Measurements from ENCODE around the gene BORCS6.
A peak's percentile ranks its signal among the peaks of the same experiment; 100 is the strongest.

The BORCS6 gene

GRCh38 chr17:8189711-8190477 lies at the start of gene BORCS6:
TSS of gene BORCS6 (minus strand) at chr17:8190180. CDS start at chr17:8190140, 40 bp downstream.
- ATAC-seq (replicated peaks): peak; percentile 69 to 74
- Mint-ChIP-seq H3K27me3 (no peaks in the 10 kb centered on the region), H3K36me3 (no peaks in the 10 kb centered on the region), H3K9me3 (no peaks in the 10 kb centered on the region), H3K4me1 (peaks cover 8 to 9% of the 10 kb centered on the region in 2 donors), H3K27ac (peak within 1 kb of the TSS; percentile 99), H3K4me3 (no peak within 1 kb of the TSS)
- peak; percentile 95 for DNase-seq

DNA sequence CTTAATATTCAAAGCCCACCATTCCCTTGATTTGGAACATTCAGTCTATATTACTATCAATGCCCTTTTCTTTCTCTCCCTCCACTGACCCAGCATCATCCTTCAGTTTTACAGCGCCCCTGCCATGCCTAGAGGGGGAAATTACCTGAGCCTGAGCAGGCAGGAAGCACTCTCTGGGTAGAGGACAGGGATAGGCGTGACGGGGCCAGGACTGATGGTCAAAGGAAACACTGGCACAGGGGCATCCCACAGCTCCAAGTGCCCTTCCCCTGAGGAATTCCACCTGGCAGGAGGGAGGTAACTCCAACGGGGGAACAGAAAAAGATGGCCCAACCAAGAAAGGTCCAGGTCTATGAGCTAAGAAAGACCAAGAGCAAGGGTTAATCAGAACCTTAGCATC lies 47.9 kb upstream of the BORCS6 start:
- Mint-ChIP-seq H3K9me3 (no peaks in the 10 kb centered on the region), H3K36me3 (peaks cover 56 to 61% of the 10 kb centered on the region in 2 donors), H3K27ac (no peak overlapping the region), H3K27me3 (no peaks in the 10 kb centered on the region), H3K4me1 (peaks cover 17 to 27% of the 10 kb centered on the region in 2 donors), H3K4me3 (no peak overlapping the region)
- ATAC-seq (replicated peaks) (no peak), DNase-seq (no peak)

DNA sequence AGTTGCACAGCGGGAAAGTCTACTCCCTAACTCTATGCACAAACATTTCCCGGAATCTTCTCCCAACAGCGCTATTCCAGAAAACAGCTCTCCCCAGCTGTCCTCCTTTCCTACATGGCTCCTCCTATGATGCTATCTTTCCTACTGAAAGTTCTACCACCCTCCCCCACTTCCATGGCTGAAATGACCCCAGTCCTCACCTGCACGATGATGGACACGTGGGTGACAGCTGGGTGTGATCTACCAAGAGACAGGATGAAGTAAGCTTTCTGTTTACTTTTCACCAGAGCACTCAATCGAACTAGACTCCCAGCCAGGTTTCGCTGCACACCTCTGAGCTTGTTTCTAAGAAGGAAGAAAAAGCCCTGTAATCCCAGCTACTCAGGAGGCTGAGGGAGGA lies 47.2 kb upstream of the BORCS6 start:
- ATAC-seq (replicated peaks) (no peak), DNase-seq (no peak)
- Mint-ChIP-seq H3K36me3 (peaks cover 57 to 63% of the 10 kb centered on the region in 2 donors), H3K27me3 (no peaks in the 10 kb centered on the region), H3K27ac (peak overlapping the region; percentile 26), H3K4me1 (peaks cover 13 to 27% of the 10 kb centered on the region in 2 donors), H3K9me3 (no peaks in the 10 kb centered on the region), H3K4me3 (no peak overlapping the region)

- Mint-ChIP-seq H3K4me3 (no peak overlapping the region), H3K9me3 (no peaks in the 10 kb centered on the region), H3K27me3 (no peaks in the 10 kb centered on the region), H3K4me1 (peaks cover 13 to 27% of the 10 kb centered on the region in 2 donors), H3K36me3 (peaks cover 70 to 77% of the 10 kb centered on the region in 2 donors), H3K27ac (no peak overlapping the region)
- ATAC-seq (replicated peaks) (no peak), DNase-seq (no peak)
These were observed 45.7 kb upstream of the BORCS6 start for GRCh38 chr17:8235676-8236075.

DNA sequence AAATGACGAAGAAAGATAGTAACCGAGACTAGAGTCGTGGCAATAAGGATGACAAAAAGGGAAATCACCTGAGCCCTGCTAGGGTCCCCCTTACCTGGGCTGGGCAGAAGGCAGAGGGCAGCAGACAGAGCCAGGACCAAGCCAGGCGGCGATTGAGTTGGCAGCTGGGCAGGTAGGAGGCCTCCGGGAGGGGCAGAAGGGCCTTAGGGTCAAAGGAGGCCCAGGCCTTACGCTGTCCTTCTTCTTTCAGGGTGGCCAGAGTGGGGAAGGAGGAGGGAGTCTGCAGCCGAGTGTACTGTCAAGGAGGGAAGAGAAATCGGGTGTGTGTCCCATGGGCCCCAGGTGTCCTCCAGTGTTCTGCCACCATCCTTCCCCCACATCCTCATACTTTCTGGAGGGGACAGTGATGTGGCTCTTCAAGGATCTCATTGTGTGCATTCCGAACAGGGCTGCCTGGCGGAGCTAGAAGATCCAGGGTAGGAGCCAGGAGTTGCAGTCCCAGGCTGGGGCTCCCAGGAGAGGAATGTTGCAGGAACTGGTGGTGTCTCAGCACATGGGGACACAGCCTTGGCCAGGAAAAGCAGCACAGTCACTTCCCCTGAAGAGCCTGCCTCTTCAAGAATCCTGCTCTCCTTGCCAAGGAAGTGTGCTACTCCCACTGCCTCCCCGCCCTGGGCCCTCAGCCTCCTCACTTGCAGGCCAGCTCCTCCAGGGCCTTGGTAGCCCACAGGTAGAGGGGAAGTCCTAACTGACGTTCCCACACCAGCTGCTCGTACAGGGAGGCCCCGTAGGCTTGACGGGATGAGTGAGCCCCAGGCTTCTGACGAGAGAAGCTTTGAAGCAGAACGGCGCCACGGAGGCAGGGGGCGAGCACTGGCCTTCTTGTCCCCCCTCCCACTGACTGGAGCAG lies 44.6 kb upstream of the BORCS6 start:
- H3K27me3 Mint-ChIP-seq: no peaks in the 10 kb centered on the region
- no peak overlapping the region for H3K4me3 Mint-ChIP-seq
- H3K36me3 Mint-ChIP-seq: peaks cover 74 to 78% of the 10 kb centered on the region in 2 donors
- peaks cover 15 to 27% of the 10 kb centered on the region in 2 donors for H3K4me1 Mint-ChIP-seq
- H3K9me3 Mint-ChIP-seq: no peaks in the 10 kb centered on the region
- no peak for DNase-seq
- ATAC-seq (replicated peaks): no peak
- peak overlapping the region; percentile 37 for H3K27ac Mint-ChIP-seq

DNA sequence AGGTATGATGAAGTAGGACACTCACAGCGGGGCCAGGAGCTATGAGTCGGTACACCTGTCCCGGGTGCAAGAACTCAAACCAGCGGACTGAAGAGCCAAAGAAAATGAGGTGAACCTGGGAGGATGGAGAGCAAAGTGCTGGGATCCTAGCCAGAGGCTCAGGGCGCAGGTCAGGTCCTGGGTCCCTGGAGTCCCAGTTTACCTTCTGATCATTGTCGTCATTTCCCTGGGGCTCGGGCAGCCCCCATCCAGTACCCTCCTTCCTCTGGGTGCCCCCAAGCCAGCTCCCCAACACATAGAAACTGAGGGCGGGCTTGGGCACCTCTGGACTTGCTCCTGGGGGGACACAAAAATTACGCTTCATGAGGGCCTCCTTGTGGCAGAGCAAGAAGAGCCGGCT lies 41.7 kb upstream of the BORCS6 start:
- peak overlapping the region; percentile 56 for H3K27ac Mint-ChIP-seq

GRCh38 chr17:8227238-8227581 lies 37.2 kb upstream of the BORCS6 start:
- Mint-ChIP-seq H3K27me3 (peaks cover 2 to 17% of the 10 kb centered on the region in 2 donors), H3K4me1 (peaks cover 40 to 43% of the 10 kb centered on the region in 2 donors), H3K36me3 (peaks cover 61 to 76% of the 10 kb centered on the region in 2 donors), H3K4me3 (peak overlapping the region; percentile 49 to 77), H3K9me3 (peaks cover 0 to 1% of the 10 kb centered on the region in 2 donors), H3K27ac (peak overlapping the region; percentile 96)
- ATAC-seq (replicated peaks) (no peak), DNase-seq (no peak)

More for the DNA sequence above, 41.7 kb upstream of the BORCS6 start:
- H3K27me3 Mint-ChIP-seq: peaks cover 0 to 6% of the 10 kb centered on the region in 2 donors
- peaks cover 79 to 89% of the 10 kb centered on the region in 2 donors for H3K36me3 Mint-ChIP-seq
- DNase-seq (no peak), ATAC-seq (replicated peaks) (no peak)
- peaks cover 20 to 24% of the 10 kb centered on the region in 2 donors for H3K4me1 Mint-ChIP-seq
- H3K9me3 Mint-ChIP-seq: no peaks in the 10 kb centered on the region
- H3K4me3 Mint-ChIP-seq: no peak overlapping the region

DNA sequence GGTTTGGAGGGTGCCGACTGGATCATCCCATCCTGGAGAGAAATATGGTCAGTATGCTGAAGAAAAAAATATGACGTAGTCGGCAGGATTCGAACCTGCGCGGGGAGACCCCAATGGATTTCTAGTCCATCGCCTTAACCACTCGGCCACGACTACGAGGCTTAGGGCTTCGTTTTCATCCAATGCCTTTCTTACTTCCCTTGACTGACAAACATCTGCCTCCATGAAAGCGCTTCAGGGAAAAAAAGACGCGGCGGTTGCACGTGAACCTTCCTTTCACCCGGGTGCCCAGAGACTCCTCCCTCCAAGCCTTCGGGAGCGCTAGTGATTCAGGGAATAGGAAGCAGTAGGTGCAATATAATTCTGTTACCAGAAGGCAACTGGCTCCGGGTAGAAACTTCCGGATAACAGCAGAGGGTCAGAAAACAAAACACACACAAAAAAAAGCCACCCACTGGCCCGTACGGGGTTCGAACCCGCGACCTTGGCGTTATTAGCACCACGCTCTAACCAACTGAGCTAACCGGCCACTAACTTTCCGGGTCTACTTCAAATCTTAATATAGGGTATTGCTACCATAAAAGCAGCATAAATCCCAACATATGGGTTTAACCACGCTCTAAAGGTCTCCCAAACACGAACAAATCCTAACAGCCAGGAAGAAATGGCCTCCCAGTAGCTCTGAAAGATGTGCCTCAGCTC lies 36.7 kb upstream of the BORCS6 start:
- peaks cover 60 to 74% of the 10 kb centered on the region in 2 donors for H3K36me3 Mint-ChIP-seq

GRCh38 chr17:8225813-8226535 lies 36.0 kb upstream of the BORCS6 start:
- Mint-ChIP-seq H3K27ac (peak overlapping the region; percentile 96), H3K27me3 (peaks cover 7 to 23% of the 10 kb centered on the region in 2 donors), H3K4me1 (peaks cover 49 to 51% of the 10 kb centered on the region in 2 donors), H3K36me3 (peaks cover 53 to 73% of the 10 kb centered on the region in 2 donors), H3K9me3 (peaks cover 0 to 1% of the 10 kb centered on the region in 2 donors), H3K4me3 (peak overlapping the region; percentile 49 to 77)
- DNase-seq (peak; percentile 39), ATAC-seq (replicated peaks) (no peak)

More for the DNA sequence above, 36.7 kb upstream of the BORCS6 start:
- Mint-ChIP-seq H3K4me3 (peak overlapping the region; percentile 49 to 77), H3K4me1 (peaks cover 44 to 46% of the 10 kb centered on the region in 2 donors), H3K27me3 (peaks cover 6 to 19% of the 10 kb centered on the region in 2 donors), H3K9me3 (peaks cover 0 to 1% of the 10 kb centered on the region in 2 donors), H3K27ac (peak overlapping the region; percentile 96)
- ATAC-seq (replicated peaks) (no peak), DNase-seq (peak; percentile 57)

GRCh38 chr17:8224891-8225812 lies 35.2 kb upstream of the BORCS6 start:
- DNase-seq (no peak), ATAC-seq (replicated peaks) (no peak)
- peaks cover 12 to 27% of the 10 kb centered on the region in 2 donors for H3K27me3 Mint-ChIP-seq
- peak overlapping the region; percentile 100 for H3K27ac Mint-ChIP-seq
- peaks cover 54 to 56% of the 10 kb centered on the region in 2 donors for H3K4me1 Mint-ChIP-seq
- peaks cover 49 to 71% of the 10 kb centered on the region in 2 donors for H3K36me3 Mint-ChIP-seq
- peak overlapping the region; percentile 29 to 56 for H3K4me3 Mint-ChIP-seq
- H3K9me3 Mint-ChIP-seq: peaks cover 0 to 3% of the 10 kb centered on the region in 2 donors

DNA sequence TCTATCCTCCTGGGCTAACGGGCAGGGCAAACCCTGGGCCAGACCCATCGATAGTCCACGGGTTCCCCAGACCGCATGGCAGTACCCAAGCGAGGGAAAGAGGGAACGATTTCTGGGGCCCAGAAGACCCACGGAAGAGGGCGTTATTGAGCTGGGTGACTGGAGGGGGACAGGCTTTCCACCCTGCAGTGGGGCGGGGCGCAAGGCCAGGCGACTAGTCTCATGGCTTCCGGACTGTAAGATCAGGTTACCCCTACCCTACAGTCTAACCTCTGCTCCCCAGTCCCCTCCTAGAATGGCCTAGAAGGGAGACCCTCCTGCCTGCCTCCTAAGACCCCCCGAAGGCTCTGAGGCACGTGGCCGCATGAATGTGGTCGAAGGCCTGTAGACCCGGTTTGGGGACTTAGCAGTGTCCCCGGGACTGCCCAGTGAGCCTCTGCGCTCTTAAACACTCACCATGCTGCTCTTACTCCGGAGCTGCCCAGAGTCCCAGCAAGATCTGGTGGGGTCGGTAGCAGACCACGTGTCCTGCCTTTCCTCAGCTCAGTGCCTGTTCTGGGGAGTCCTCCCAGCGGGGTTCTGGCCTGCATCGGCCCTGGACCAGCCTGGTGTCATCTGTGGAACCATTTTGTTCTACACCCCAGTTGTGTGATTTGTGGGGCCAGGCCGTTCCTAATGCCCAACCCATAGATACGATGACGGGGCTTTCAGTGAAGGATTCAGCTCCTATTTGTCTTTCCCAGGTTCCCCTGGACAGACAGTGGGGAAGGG lies 33.6 kb upstream of the BORCS6 start:
- peaks cover 12 to 27% of the 10 kb centered on the region in 2 donors for H3K27me3 Mint-ChIP-seq
- ATAC-seq (replicated peaks): peak; percentile 24 to 27
- peak overlapping the region; percentile 100 for H3K27ac Mint-ChIP-seq
- peaks cover 54 to 61% of the 10 kb centered on the region in 2 donors for H3K4me1 Mint-ChIP-seq
- peak overlapping the region; percentile 89 to 99 for H3K4me3 Mint-ChIP-seq
- H3K9me3 Mint-ChIP-seq: peaks cover 0 to 3% of the 10 kb centered on the region in 2 donors
- DNase-seq: peak; percentile 62
- H3K36me3 Mint-ChIP-seq: peaks cover 36 to 57% of the 10 kb centered on the region in 2 donors

Measured in stimulated activated naive B cell treated with anti-CD40 and anti-IgM and Interleukin-4, amounts not matched to agents 10 μg/mL and 1 μg/mL and 100 μg/mL, for 72 hours (primary cell).